ENCODE measurements around the gene EIPR1.

Gene EIPR1

GRCh38 chr2:3322311-3322970 is 55.2 kb downstream of the EIPR1 start:
- DNase-seq, result no peak

- DNase-seq, result no peak
Observed at GRCh38 chr2:3321825-3322224, 55.8 kb downstream of the EIPR1 start.

- no peak for DNase-seq
Observed at GRCh38 chr2:3320910-3321605, 56.6 kb downstream of the EIPR1 start.

- no peak for DNase-seq
Observed at GRCh38 chr2:3319745-3320566, 57.7 kb downstream of the EIPR1 start.

- DNase-seq, result no peak
Observed at GRCh38 chr2:3319134-3319533, 58.5 kb downstream of the EIPR1 start.

- no peak for DNase-seq
Observed at GRCh38 chr2:3317871-3318590, 59.6 kb downstream of the EIPR1 start.

GRCh38 chr2:3317277-3317685 is 60.3 kb downstream of the EIPR1 start:
- DNase-seq, result no peak

- DNase-seq, result no peak
Observed at GRCh38 chr2:3316456-3317276, 61.0 kb downstream of the EIPR1 start.

GRCh38 chr2:3314626-3315025 is 63.0 kb downstream of the EIPR1 start:
- no peak for DNase-seq

- DNase-seq, result peak; percentile 54 to 80
Observed at GRCh38 chr2:3313781-3314375, 63.7 kb downstream of the EIPR1 start.

- DNase-seq, result no peak
Observed at GRCh38 chr2:3312576-3313345, 64.9 kb downstream of the EIPR1 start.

GRCh38 chr2:3311601-3312000 is 66.0 kb downstream of the EIPR1 start:
- no peak for DNase-seq

- DNase-seq, result no peak
Observed at GRCh38 chr2:3309496-3310355, 67.9 kb downstream of the EIPR1 start.

- DNase-seq, result no peak
Observed at GRCh38 chr2:3307901-3308300, 69.7 kb downstream of the EIPR1 start.

- DNase-seq, result no peak
Observed at GRCh38 chr2:3307236-3307635, 70.4 kb downstream of the EIPR1 start.

GRCh38 chr2:3305952-3306351 is 71.7 kb downstream of the EIPR1 start:
- no peak for DNase-seq

GRCh38 chr2:3305431-3305830 is 72.2 kb downstream of the EIPR1 start:
- DNase-seq, result no peak

- DNase-seq, result peak; percentile 83 to 88
Observed at GRCh38 chr2:3303583-3304406, 73.8 kb downstream of the EIPR1 start.
